Measurements from ENCODE around the gene PCDH9. TPM values are rescaled to one million over a fixed set of nuclear protein-coding genes. Genes with fewer than 3 reads are reported as not detected.

PCDH9 gene
- total and polyA plus RNA-seq, 7 donors, result under 0.01 to 15.7 (median 8.7) TPM; not detected in 1

DNA sequence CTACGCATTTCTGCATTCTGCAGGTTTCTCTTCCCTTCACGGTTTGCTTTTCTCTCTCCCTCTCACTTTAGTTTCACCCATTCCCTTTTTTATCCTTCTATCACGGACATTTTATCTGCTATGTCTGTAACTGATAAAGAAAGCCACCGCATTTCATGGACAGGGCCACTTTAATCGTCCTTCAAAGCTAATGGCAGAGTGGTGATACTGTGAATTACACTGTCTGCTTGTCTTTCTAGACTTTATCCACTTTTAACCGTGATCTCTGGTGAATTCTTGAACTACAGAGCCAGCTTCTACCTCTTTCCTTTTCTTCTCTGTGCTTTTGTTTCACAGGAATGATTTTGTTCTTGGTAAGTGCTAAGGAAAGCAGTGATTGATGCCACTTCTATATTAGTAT is 760.4 kb downstream of the PCDH9 start:
- H3K27me3 ChIP-seq, result no peaks in the 10 kb centered on the region
- TF ChIP-seq EP300 (IDR thresholded peaks at IDR 0.05), result no peak
- TF ChIP-seq, protein P1, sequence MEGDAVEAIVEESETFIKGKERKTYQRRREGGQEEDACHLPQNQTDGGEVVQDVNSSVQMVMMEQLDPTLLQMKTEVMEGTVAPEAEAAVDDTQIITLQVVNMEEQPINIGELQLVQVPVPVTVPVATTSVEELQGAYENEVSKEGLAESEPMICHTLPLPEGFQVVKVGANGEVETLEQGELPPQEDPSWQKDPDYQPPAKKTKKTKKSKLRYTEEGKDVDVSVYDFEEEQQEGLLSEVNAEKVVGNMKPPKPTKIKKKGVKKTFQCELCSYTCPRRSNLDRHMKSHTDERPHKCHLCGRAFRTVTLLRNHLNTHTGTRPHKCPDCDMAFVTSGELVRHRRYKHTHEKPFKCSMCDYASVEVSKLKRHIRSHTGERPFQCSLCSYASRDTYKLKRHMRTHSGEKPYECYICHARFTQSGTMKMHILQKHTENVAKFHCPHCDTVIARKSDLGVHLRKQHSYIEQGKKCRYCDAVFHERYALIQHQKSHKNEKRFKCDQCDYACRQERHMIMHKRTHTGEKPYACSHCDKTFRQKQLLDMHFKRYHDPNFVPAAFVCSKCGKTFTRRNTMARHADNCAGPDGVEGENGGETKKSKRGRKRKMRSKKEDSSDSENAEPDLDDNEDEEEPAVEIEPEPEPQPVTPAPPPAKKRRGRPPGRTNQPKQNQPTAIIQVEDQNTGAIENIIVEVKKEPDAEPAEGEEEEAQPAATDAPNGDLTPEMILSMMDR (IDR thresholded peaks at IDR 0.05), result no peak
- TF ChIP-seq POLR2AphosphoS5 (IDR thresholded peaks at IDR 0.05), result no peak
- no peak for TF ChIP-seq POLR2A (IDR thresholded peaks at IDR 0.05)
- no peaks in the 10 kb centered on the region for H3K4me1 ChIP-seq
- intact Hi-C loops (cut with DNase I), result no loop called here
- H3K27ac ChIP-seq, result no peak overlapping the region
- 74 to 82% methylated on average over 6 of the region's 6 CpGs for WGBS, 2 donors
- DNase-seq, result no peak
- H3K9me3 ChIP-seq, result no peaks in the 10 kb centered on the region
- H3K36me3 ChIP-seq, result no peaks in the 10 kb centered on the region
- H3K4me3 ChIP-seq, result no peak overlapping the region

DNA sequence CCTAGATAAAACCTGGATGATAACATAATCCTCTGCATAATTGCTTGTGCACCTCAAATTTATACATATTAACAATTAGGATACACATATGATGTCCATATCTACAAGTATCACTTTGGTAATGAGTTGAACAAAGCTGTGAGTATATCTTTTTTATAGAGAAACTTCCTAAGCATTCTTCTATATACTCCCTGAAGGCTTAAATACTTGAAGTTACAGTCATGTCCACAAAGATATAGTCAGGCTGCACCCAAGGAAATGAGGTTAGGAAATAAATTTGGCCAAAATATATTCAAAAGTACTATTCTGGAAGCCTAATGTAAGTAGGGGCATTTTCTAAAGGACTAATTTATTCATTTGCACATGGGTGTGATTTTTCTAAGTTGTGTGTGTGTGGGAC is 761.5 kb downstream of the PCDH9 start:
- DNase-seq, result no peak
- Histone ChIP-seq H3K4me3 (no peak overlapping the region), H3K27ac (no peak overlapping the region), H3K36me3 (no peaks in the 10 kb centered on the region), H3K27me3 (no peaks in the 10 kb centered on the region), H3K4me1 (no peaks in the 10 kb centered on the region), H3K9me3 (no peaks in the 10 kb centered on the region)
- intact Hi-C loops (cut with DNase I), result no loop called here
- TF ChIP-seq POLR2A (IDR thresholded peaks at IDR 0.05), result no peak
- TF ChIP-seq, protein P1 (IDR thresholded peaks at IDR 0.05), result no peak
- no peak for TF ChIP-seq EP300 (IDR thresholded peaks at IDR 0.05)
- no peak for TF ChIP-seq POLR2AphosphoS5 (IDR thresholded peaks at IDR 0.05)

DNA sequence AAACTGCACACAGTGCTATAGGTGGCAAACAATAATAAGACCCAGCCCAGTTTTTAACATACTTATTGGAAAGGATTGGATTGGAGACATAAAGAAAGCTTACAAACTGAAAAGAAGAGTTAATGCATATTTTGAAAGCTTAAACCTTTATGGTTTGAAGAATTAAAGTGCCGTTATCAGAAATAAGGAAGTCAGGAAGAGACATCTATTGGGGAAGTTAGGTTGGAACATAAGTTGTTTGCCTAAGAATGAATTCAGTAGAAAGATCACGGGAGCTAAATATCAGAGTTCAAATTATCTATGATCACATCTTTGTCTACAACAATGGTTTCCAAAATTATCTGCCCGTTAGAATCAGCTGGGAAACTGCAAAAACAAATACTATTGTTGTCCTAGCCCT is 767.9 kb downstream of the PCDH9 start:
- Histone ChIP-seq H3K27ac (no peak overlapping the region), H3K36me3 (no peaks in the 10 kb centered on the region), H3K4me1 (no peaks in the 10 kb centered on the region), H3K27me3 (no peaks in the 10 kb centered on the region), H3K9me3 (no peaks in the 10 kb centered on the region), H3K4me3 (no peak overlapping the region)
- TF ChIP-seq POLR2A (IDR thresholded peaks at IDR 0.05) (no peak), EP300 (IDR thresholded peaks at IDR 0.05) (no peak), POLR2AphosphoS5 (IDR thresholded peaks at IDR 0.05) (no peak)
- TF ChIP-seq, protein P1 (IDR thresholded peaks at IDR 0.05), result no peak
- 22 to 36% methylated on average over 3 of the region's 3 CpGs for WGBS, 2 donors
- DNase-seq, result no peak
- intact Hi-C loops (cut with DNase I), result no loop called here

DNA sequence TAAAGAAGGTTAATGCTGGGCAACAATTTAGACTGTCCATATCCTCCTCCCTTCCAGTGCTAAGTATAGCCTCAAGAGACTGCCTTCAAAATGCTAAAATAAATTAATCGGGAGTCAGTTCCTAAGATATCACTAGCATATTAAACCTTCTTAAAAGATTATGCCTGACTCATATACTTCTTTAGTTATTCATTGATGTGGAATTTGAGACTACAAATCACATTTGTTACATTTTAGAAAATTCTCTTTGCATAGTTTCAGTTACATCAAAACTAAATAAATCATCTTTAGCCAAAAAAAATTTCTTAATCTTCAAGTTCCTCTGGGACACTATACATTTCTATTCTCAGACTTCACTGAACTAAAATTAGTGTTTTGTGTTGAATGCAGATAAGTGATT is 769.1 kb downstream of the PCDH9 start:
- Histone ChIP-seq H3K27me3 (no peaks in the 10 kb centered on the region), H3K36me3 (no peaks in the 10 kb centered on the region), H3K4me3 (no peak overlapping the region), H3K27ac (no peak overlapping the region), H3K4me1 (no peaks in the 10 kb centered on the region), H3K9me3 (no peaks in the 10 kb centered on the region)
- intact Hi-C loops (cut with DNase I), result no loop called here
- WGBS, 2 donors, result 82 to 93% methylated on average over 1 of the region's 1 CpG
- DNase-seq, result no peak
- TF ChIP-seq POLR2AphosphoS5 (IDR thresholded peaks at IDR 0.05), result no peak
- TF ChIP-seq, protein P1 (IDR thresholded peaks at IDR 0.05), result no peak
- TF ChIP-seq EP300 (IDR thresholded peaks at IDR 0.05), result no peak
- no peak for TF ChIP-seq POLR2A (IDR thresholded peaks at IDR 0.05)

DNA sequence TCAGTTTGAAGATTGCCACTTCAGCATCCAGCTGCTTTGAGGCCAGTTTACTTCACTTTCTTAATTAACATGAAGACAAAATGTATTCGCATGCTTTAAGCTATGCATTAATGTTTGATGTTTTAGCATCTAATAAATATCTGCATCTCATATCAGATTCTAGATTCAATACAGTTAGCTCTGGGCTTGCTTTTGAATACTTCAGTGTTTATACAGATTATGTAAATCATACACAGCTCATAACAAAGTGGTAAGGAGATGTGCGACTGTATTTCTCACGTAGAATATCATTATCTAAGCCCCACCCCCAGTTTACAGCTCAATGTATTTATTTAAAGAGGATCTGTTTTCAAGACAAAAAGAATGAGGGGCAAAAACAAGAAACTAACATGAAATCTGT is 770.5 kb downstream of the PCDH9 start:
- no peak overlapping the region for H3K27ac ChIP-seq
- no peak for DNase-seq
- 69 to 81% methylated on average over 3 of the region's 3 CpGs for WGBS, 2 donors
- no peaks in the 10 kb centered on the region for H3K4me1 ChIP-seq
- no peaks in the 10 kb centered on the region for H3K36me3 ChIP-seq
- H3K27me3 ChIP-seq, result no peaks in the 10 kb centered on the region
- H3K4me3 ChIP-seq, result no peak overlapping the region
- intact Hi-C loops (cut with DNase I), result no loop called here
- TF ChIP-seq, protein P1 (IDR thresholded peaks at IDR 0.05), result no peak
- no peak for TF ChIP-seq POLR2AphosphoS5 (IDR thresholded peaks at IDR 0.05)
- TF ChIP-seq POLR2A (IDR thresholded peaks at IDR 0.05), result no peak
- no peaks in the 10 kb centered on the region for H3K9me3 ChIP-seq
